GM12801 (cell line): ENCODE measurements around the gene ST8SIA5.

Source experiments
- CTCF ChIP-seq: IDR thresholded peaks from one replicate; pipeline ENCODE4 v1.5.1; 2011; ENCODE audit warnings: control low read depth; ENCODE audit not compliant: insufficient read length; ENCODE audit errors: extremely low read depth

The ST8SIA5 gene

GRCh38 chr18:46693996-46694395 is 62.9 kb downstream of the ST8SIA5 start:
- TF ChIP-seq CTCF: no peak

DNA sequence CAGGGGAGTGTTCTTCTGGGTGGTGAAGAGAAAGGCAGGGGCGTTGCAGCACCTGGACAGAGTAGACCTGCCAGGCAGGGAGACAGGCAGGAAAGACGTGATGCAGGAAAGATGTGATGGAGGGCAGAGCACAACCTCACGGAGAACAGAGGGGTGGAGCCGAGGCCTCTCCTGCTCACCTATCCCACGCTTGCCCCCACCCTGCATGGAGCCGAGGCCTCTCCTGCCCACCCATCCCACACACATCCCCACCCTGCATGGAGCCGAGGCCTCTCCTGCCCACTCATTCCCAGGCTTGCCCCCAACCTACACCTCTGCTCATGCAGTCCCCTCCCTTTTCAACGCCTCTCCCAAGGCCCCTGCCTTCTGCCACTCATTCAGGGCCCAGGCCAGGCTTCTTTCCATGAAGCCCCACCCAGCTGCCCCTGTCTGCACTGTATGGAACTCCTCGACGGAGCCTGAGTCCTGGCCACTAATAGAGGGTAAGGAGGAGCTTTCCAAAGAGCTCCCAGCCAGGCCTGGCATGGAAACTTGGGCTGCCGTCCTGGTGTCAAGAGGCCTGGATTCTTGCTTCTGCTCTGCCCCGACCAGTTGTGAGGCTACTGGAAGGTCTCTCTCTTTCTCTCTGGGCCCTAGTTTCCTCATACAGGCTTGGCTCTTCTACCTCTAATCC is 67.9 kb downstream of the ST8SIA5 start:
- TF ChIP-seq CTCF: no peak

DNA sequence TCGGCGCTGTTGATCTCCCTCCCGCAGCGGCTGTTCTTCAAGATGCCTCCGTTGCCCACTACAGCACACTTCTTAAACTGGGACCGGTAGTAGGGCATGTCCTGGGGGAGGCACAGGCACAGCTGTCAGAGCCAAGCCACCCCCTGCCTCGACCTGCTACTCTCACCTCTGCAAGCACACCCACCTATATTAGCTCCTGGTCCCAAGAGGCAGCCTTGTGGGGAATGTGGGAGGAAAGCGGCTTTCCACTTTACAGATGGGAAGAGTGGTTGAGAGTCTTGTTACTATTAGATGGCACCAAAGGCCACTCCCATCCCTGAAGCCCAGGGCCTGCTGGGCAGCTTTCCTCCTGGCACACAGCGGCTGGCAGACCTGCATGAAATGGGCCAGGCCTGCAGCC is 70.7 kb downstream of the ST8SIA5 start:
- no peak for TF ChIP-seq CTCF

GRCh38 chr18:46683252-46683651 is 73.6 kb downstream of the ST8SIA5 start:
- TF ChIP-seq CTCF: no peak

DNA sequence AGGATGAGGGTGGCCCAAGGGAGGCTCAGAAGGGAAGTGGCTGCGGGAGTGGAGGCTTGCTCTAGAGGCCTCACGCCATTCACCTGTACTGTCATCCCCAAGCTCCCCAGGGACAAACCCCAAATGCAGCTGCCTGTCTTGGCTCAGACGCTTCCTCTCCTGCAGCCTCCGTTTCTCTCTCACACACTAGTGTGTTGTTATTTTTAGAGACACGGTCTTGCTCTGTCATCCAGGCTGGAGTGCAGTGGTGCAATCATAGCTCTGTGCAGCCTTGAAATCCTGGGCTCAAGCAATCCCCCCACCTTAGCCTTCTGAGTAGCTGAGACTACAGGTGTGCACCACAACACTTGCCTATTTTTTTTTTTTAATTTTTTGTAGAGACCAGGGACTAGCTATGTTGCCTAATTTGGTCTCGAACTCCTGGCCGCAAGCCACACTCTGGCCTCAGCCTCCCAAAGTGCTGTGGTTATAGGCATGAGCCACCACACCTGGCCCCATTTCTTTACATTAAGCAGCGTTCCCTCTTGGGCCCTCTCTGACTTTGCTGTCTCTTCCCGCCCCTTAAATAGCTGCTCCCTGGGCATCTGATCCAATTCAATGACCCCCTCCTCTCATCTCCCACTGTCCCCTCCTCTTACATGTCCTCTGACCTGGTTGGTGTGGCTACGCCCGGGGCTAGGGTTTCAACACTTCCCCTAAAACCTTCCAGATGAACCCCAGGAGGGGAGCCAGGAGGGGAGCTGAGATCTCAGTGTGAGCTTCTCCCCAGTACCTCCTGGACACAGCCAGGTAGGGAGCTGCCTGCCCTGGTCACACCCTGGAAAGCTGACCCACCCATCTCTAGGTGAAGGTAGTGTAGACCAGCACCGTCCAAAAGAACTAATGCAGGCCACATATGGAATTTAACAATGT is 75.8 kb downstream of the ST8SIA5 start:
- TF ChIP-seq CTCF: no peak

GRCh38 chr18:46679846-46680598 is 76.8 kb downstream of the ST8SIA5 start:
- TF ChIP-seq CTCF: no peak

DNA sequence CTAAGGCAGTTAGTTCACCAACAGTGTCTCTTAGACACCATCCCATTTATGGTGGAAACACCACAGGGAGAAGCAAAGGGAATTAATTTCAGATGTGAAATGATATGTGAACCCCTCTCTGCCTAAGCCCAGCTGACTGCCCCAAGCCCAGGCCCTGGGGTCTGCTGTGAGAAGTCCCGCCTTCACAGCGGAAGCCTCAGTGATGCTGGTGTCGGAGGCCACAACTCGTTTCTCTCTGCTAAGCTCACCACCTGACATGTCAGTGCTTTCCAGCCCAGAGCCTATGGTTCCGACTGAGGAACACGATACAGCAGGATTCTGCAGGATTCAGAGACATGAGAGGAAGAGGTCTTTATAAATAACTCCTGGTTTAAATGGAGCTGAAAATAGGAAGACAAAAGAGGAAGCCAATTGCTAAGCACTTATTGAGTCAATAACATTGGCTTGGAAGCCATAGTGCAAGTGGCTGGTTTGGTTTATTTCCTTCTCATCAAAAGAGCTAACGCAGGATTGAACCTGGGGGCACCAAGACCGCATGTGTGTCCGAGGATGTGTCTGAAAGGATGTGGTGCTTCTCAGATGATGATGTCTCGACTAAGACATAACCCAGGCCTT is 78.0 kb downstream of the ST8SIA5 start:
- TF ChIP-seq CTCF: no peak
